ENCODE data around the gene KRTAP10-7. TPM values are rescaled to one million over a fixed set of nuclear protein-coding genes. Genes with fewer than 3 reads are reported as not detected.
A peak's percentile ranks its signal among the peaks of the same experiment; 100 is the strongest.
"Not testable (repeated sequence)": the region's sequence is repeated elsewhere in the genome, so short reads cannot be mapped to it uniquely, and the experiment has no call there.

Gene KRTAP10-7
- total and polyA plus RNA-seq, 2 experiments from 2014 or later, result not detected

DNA sequence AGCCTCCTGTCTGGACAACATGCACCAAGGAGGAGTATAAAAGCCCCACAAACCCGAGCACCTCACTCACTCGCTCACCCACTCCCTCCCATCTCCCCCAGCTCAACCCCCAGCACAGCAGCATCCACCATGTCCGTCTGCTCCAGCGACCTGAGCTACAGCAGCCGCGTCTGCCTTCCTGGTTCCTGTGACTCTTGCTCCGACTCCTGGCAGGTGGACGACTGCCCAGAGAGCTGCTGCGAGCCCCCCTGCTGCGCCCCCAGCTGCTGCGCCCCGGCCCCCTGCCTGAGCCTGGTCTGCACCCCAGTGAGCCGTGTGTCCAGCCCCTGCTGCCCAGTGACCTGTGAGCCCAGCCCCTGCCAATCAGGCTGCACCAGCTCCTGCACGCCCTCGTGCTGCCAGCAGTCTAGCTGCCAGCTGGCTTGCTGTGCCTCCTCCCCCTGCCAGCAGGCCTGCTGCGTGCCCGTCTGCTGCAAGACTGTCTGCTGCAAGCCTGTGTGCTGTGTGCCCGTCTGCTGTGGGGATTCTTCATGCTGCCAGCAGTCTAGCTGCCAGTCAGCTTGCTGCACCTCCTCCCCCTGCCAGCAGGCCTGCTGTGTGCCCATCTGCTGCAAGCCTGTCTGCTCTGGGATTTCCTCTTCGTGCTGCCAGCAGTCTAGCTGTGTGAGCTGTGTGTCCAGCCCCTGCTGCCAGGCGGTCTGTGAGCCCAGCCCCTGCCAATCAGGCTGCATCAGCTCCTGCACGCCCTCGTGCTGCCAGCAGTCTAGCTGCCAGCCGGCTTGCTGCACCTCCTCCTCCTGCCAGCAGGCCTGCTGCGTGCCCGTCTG lies 26.6 kb upstream of the KRTAP10-7 start, which contains the start of gene KRTAP10-4:
TSS of gene KRTAP10-4 (plus strand) at position 100 of the 827 bp plus-strand sequence. CDS start at position 130, 30 bp downstream.
- not testable (repeated sequence) for H3K27ac ChIP-seq (ENCODE audit: low read depth)

DNA sequence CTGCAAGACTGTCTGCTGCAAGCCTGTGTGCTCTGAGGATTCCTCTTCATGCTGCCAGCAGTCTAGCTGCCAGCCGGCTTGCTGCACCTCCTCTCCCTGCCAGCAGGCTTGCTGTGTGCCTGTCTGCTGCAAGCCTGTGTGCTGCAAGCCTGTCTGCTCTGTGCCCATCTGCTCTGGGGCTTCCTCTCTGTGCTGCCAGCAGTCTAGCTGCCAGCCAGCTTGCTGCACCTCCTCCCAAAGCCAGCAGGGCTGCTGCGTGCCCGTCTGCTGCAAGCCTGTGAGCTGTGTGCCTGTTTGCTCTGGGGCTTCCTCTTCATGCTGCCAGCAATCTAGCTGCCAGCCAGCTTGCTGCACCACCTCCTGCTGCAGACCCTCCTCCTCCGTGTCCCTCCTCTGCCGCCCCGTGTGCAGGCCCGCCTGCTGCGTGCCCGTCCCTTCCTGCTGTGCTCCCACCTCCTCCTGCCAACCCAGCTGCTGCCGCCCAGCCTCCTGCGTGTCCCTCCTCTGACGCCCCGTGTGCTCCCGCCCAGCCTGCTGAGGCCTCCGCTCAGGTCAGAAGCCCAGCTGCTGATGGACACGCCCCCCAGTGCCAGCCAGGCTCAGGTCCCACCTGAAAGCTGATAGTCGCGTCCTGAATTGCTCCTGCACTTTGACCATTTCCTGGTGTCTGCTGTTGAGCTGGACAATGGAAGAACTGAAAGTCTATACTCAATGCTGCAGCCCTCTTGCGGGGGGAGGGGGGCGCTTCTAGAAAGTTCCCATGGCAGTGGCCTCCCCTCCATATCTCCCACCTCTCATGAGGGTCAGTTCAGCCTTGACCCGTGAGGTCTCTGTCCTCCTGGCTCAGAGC lies 25.7 kb upstream of the KRTAP10-7 start:
- peaks cover 7% of the 10 kb centered on the region for H3K36me3 Mint-ChIP-seq (ENCODE audit: low read depth)
- Histone ChIP-seq H3K4me2 (no peak overlapping the region), H2AFZ (no peak overlapping the region), H3K27me3 (ENCODE audit: insufficient read depth) (no peaks in the 10 kb centered on the region), H4K20me1 (replicated peaks; ENCODE audit: insufficient read depth) (no peaks in the 10 kb centered on the region), H3K4me1 (ENCODE audit: insufficient read depth) (no peaks in the 10 kb centered on the region), H3K4me3 (no peak overlapping the region), H3K79me2 (replicated peaks; ENCODE audit: insufficient read depth) (no peaks in the 10 kb centered on the region), H3F3A (replicated peaks; ENCODE audit: low read depth) (no peaks in the 10 kb centered on the region), H3K9me2 (ENCODE audit: insufficient read depth) (no peaks in the 10 kb centered on the region), H3K27ac (ENCODE audit: low read depth) (no peak overlapping the region), H3K36me3 (ENCODE audit: insufficient read depth) (no peaks in the 10 kb centered on the region)
- peaks cover 42% of the 10 kb centered on the region for H3K9me3 Mint-ChIP-seq
- H3K4me3 Mint-ChIP-seq, result no peak overlapping the region
- H3K27me3 Mint-ChIP-seq (ENCODE audit: insufficient read depth, low read depth, poor library complexity), result peaks cover 10% of the 10 kb centered on the region
- H3K4me1 Mint-ChIP-seq, result peaks cover 5% of the 10 kb centered on the region
- DNase-seq (ENCODE audit: low spot score) (peak; percentile 47), ATAC-seq (peak; percentile 74)
- H3K27ac Mint-ChIP-seq, result no peak overlapping the region
- no peak for TF ChIP-seq POLR2AphosphoS5 (IDR thresholded peaks at IDR 0.05; ENCODE audit: low read depth)
- no peak for TF ChIP-seq ZNF331 (CRISPR knock-in tag; IDR thresholded peaks at IDR 0.05; ENCODE audit: low read depth)
- TF ChIP-seq NANOG (IDR thresholded peaks at IDR 0.05; ENCODE audit: borderline replicate concordance), result no peak
- TF ChIP-seq, protein P1, sequence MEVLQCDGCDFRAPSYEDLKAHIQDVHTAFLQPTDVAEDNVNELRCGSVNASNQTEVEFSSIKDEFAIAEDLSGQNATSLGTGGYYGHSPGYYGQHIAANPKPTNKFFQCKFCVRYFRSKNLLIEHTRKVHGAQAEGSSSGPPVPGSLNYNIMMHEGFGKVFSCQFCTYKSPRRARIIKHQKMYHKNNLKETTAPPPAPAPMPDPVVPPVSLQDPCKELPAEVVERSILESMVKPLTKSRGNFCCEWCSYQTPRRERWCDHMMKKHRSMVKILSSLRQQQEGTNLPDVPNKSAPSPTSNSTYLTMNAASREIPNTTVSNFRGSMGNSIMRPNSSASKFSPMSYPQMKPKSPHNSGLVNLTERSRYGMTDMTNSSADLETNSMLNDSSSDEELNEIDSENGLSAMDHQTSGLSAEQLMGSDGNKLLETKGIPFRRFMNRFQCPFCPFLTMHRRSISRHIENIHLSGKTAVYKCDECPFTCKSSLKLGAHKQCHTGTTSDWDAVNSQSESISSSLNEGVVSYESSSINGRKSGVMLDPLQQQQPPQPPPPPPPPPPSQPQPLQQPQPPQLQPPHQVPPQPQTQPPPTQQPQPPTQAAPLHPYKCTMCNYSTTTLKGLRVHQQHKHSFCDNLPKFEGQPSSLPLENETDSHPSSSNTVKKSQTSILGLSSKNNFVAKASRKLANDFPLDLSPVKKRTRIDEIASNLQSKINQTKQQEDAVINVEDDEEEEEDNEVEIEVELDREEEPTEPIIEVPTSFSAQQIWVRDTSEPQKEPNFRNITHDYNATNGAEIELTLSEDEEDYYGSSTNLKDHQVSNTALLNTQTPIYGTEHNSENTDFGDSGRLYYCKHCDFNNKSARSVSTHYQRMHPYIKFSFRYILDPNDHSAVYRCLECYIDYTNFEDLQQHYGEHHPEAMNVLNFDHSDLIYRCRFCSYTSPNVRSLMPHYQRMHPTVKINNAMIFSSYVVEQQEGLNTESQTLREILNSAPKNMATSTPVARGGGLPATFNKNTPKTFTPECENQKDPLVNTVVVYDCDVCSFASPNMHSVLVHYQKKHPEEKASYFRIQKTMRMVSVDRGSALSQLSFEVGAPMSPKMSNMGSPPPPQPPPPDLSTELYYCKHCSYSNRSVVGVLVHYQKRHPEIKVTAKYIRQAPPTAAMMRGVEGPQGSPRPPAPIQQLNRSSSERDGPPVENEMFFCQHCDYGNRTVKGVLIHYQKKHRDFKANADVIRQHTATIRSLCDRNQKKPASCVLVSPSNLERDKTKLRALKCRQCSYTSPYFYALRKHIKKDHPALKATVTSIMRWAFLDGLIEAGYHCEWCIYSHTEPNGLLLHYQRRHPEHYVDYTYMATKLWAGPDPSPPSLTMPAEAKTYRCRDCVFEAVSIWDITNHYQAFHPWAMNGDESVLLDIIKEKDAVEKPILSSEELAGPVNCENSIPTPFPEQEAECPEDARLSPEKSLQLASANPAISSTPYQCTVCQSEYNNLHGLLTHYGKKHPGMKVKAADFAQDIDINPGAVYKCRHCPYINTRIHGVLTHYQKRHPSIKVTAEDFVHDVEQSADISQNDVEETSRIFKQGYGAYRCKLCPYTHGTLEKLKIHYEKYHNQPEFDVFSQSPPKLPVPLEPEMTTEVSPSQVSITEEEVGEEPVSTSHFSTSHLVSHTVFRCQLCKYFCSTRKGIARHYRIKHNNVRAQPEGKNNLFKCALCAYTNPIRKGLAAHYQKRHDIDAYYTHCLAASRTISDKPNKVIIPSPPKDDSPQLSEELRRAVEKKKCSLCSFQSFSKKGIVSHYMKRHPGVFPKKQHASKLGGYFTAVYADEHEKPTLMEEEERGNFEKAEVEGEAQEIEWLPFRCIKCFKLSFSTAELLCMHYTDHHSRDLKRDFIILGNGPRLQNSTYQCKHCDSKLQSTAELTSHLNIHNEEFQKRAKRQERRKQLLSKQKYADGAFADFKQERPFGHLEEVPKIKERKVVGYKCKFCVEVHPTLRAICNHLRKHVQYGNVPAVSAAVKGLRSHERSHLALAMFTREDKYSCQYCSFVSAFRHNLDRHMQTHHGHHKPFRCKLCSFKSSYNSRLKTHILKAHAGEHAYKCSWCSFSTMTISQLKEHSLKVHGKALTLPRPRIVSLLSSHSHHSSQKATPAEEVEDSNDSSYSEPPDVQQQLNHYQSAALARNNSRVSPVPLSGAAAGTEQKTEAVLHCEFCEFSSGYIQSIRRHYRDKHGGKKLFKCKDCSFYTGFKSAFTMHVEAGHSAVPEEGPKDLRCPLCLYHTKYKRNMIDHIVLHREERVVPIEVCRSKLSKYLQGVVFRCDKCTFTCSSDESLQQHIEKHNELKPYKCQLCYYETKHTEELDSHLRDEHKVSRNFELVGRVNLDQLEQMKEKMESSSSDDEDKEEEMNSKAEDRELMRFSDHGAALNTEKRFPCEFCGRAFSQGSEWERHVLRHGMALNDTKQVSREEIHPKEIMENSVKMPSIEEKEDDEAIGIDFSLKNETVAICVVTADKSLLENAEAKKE (CRISPR knock-in tag; IDR thresholded peaks at IDR 0.05), result no peak
- TF ChIP-seq CREB1 (CRISPR knock-in tag; IDR thresholded peaks at IDR 0.05; ENCODE audit: low read depth), result no peak
- no peak for TF ChIP-seq STAT1 (IDR thresholded peaks at IDR 0.05; ENCODE audit: unreplicated experiment)
- TF ChIP-seq, protein P2, sequence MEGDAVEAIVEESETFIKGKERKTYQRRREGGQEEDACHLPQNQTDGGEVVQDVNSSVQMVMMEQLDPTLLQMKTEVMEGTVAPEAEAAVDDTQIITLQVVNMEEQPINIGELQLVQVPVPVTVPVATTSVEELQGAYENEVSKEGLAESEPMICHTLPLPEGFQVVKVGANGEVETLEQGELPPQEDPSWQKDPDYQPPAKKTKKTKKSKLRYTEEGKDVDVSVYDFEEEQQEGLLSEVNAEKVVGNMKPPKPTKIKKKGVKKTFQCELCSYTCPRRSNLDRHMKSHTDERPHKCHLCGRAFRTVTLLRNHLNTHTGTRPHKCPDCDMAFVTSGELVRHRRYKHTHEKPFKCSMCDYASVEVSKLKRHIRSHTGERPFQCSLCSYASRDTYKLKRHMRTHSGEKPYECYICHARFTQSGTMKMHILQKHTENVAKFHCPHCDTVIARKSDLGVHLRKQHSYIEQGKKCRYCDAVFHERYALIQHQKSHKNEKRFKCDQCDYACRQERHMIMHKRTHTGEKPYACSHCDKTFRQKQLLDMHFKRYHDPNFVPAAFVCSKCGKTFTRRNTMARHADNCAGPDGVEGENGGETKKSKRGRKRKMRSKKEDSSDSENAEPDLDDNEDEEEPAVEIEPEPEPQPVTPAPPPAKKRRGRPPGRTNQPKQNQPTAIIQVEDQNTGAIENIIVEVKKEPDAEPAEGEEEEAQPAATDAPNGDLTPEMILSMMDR (conservative IDR thresholded peaks at IDR 0.05; ENCODE audit: low read depth in 2 of 2), result no peak
- TF ChIP-seq ZNF114 (CRISPR knock-in tag; IDR thresholded peaks at IDR 0.05), result no peak

More for the DNA sequence above, 26.6 kb upstream of the KRTAP10-7 start, which contains the start of gene KRTAP10-4:
- H4K20me1 ChIP-seq (replicated peaks; ENCODE audit: insufficient read depth); ATAC-seq; H3K79me2 ChIP-seq (replicated peaks; ENCODE audit: insufficient read depth); H3K4me3 Mint-ChIP-seq; DNase-seq (ENCODE audit: low spot score); H3K9me2 ChIP-seq (ENCODE audit: insufficient read depth); H3K36me3 ChIP-seq (ENCODE audit: insufficient read depth); H3K4me3 ChIP-seq; H3K4me2 ChIP-seq; H3K4me1 ChIP-seq (ENCODE audit: insufficient read depth); H3F3A ChIP-seq (replicated peaks; ENCODE audit: low read depth); H3K27ac Mint-ChIP-seq; H3K36me3 Mint-ChIP-seq (ENCODE audit: low read depth); H3K27me3 ChIP-seq (ENCODE audit: insufficient read depth); H3K4me1 Mint-ChIP-seq: not testable (repeated sequence)
- Mint-ChIP-seq H3K27me3 (ENCODE audit: insufficient read depth, low read depth, poor library complexity) (peaks cover 12% of the 10 kb centered on the region), H3K9me3 (peaks cover 45% of the 10 kb centered on the region)
- 0 out of 2 replicates have a peak within 1 kb of the TSS, but pooled peaks have one; percentile 38 for H2AFZ ChIP-seq
